Duodenal mucosa (tissue), 2 donors: ENCODE data around the gene ELOA.

Source experiments
- H3K27ac ChIP-seq: one replicate; pipeline ENCODE4 v1.7.0; 2013; ENCODE audit warnings: low read depth, low read length
- H3K27me3 ChIP-seq, 2 donors: one replicate each; pipeline ENCODE4 v1.7.0; 2013; ENCODE audit warnings: low read length in 2 of 2, control low read depth in 1 of 2; ENCODE audit not compliant: insufficient read depth in 2 of 2, control insufficient read depth in 1 of 2
- H3K36me3 ChIP-seq, 2 donors: one replicate each; pipeline ENCODE4 v1.7.0; 2013; ENCODE audit warnings: low read length in 2 of 2, control low read depth in 1 of 2; ENCODE audit not compliant: insufficient read depth in 2 of 2, control insufficient read depth in 1 of 2
- H3K4me1 ChIP-seq, 2 donors: one replicate each; pipeline ENCODE4 v1.7.0; 2013; ENCODE audit warnings: low read length in 2 of 2, control low read depth in 1 of 2; ENCODE audit not compliant: insufficient read depth in 2 of 2, control insufficient read depth in 1 of 2
- H3K4me3 ChIP-seq, 2 donors: one replicate each; pipeline ENCODE4 v1.7.0; 2013; ENCODE audit warnings: low read length in 2 of 2, low read depth in 1 of 2
- H3K9ac ChIP-seq, 2 donors: one replicate each; pipeline ENCODE4 v1.7.0; 2013; ENCODE audit warnings: low read length in 2 of 2, low read depth in 1 of 2
- H3K9me3 ChIP-seq, 2 donors: one replicate each; pipeline ENCODE4 v1.7.0; 2013; ENCODE audit warnings: low read length in 2 of 2, control low read depth in 1 of 2; ENCODE audit not compliant: control insufficient read depth in 1 of 2

The ELOA gene

GRCh38 chr1:23704834-23705495, 38.3 kb upstream of the ELOA start:
- peaks cover 12 to 39% of the 10 kb centered on the region in 2 donors for H3K36me3 ChIP-seq
- H3K9me3 ChIP-seq: no peaks in the 10 kb centered on the region
- no peak overlapping the region for H3K9ac ChIP-seq
- H3K27ac ChIP-seq: no peak overlapping the region
- no peaks in the 10 kb centered on the region for H3K4me1 ChIP-seq
- no peak overlapping the region for H3K4me3 ChIP-seq
- H3K27me3 ChIP-seq: no peaks in the 10 kb centered on the region

GRCh38 chr1:23709229-23709628, 34.0 kb upstream of the ELOA start:
- no peaks in the 10 kb centered on the region for H3K27me3 ChIP-seq
- H3K4me3 ChIP-seq: no peak overlapping the region
- peaks cover 6 to 19% of the 10 kb centered on the region in 2 donors for H3K36me3 ChIP-seq
- no peaks in the 10 kb centered on the region for H3K4me1 ChIP-seq
- H3K9me3 ChIP-seq: no peaks in the 10 kb centered on the region
- H3K9ac ChIP-seq: no peak overlapping the region
- H3K27ac ChIP-seq: no peak overlapping the region

GRCh38 chr1:23718482-23718881, 24.8 kb upstream of the ELOA start:
- H3K9me3 ChIP-seq: no peaks in the 10 kb centered on the region
- no peaks in the 10 kb centered on the region for H3K27me3 ChIP-seq
- H3K4me1 ChIP-seq: no peaks in the 10 kb centered on the region
- H3K4me3 ChIP-seq: no peak overlapping the region
- H3K27ac ChIP-seq: no peak overlapping the region
- H3K36me3 ChIP-seq: no peaks in the 10 kb centered on the region
- H3K9ac ChIP-seq: no peak overlapping the region

GRCh38 chr1:23719162-23719820, 24.0 kb upstream of the ELOA start:
- no peaks in the 10 kb centered on the region for H3K36me3 ChIP-seq
- H3K4me1 ChIP-seq: no peaks in the 10 kb centered on the region
- no peaks in the 10 kb centered on the region for H3K9me3 ChIP-seq
- H3K27me3 ChIP-seq: no peaks in the 10 kb centered on the region
- H3K27ac ChIP-seq: no peak overlapping the region
- H3K9ac ChIP-seq: no peak overlapping the region
- no peak overlapping the region for H3K4me3 ChIP-seq

GRCh38 chr1:23720256-23720995, 22.8 kb upstream of the ELOA start:
- Histone ChIP-seq H3K4me1 (no peaks in the 10 kb centered on the region), H3K9ac (no peak overlapping the region), H3K9me3 (no peaks in the 10 kb centered on the region), H3K36me3 (no peaks in the 10 kb centered on the region), H3K27me3 (no peaks in the 10 kb centered on the region), H3K27ac (no peak overlapping the region), H3K4me3 (no peak overlapping the region)

- no peak overlapping the region for H3K4me3 ChIP-seq
- peaks cover 9 to 10% of the 10 kb centered on the region in 2 donors for H3K4me1 ChIP-seq
Measured at GRCh38 chr1:23722652-23723051, 20.6 kb upstream of the ELOA start.

GRCh38 chr1:23726686-23727085, 16.6 kb upstream of the ELOA start:
- Histone ChIP-seq H3K27ac (no peak overlapping the region), H3K4me3 (no peak overlapping the region), H3K4me1 (peaks cover 14 to 16% of the 10 kb centered on the region in 2 donors), H3K27me3 (no peaks in the 10 kb centered on the region), H3K36me3 (no peaks in the 10 kb centered on the region), H3K9me3 (no peaks in the 10 kb centered on the region), H3K9ac (no peak overlapping the region)

More at GRCh38 chr1:23722652-23723051, 20.6 kb upstream of the ELOA start:
- Histone ChIP-seq H3K27me3 (no peaks in the 10 kb centered on the region), H3K9ac (no peak overlapping the region), H3K36me3 (no peaks in the 10 kb centered on the region), H3K27ac (no peak overlapping the region), H3K9me3 (no peaks in the 10 kb centered on the region)

GRCh38 chr1:23727362-23727811, 15.9 kb upstream of the ELOA start:
- Histone ChIP-seq H3K4me3 (peak overlapping the region in 1 of 2 donors; percentile 6), H3K4me1 (peaks cover 14 to 16% of the 10 kb centered on the region in 2 donors), H3K9me3 (no peaks in the 10 kb centered on the region), H3K9ac (no peak overlapping the region), H3K36me3 (no peaks in the 10 kb centered on the region), H3K27ac (no peak overlapping the region), H3K27me3 (no peaks in the 10 kb centered on the region)

- Histone ChIP-seq H3K36me3 (peaks cover 0 to 3% of the 10 kb centered on the region in 2 donors), H3K4me3 (no peak overlapping the region), H3K4me1 (peaks cover 5 to 6% of the 10 kb centered on the region in 2 donors), H3K27ac (no peak overlapping the region), H3K27me3 (no peaks in the 10 kb centered on the region), H3K9ac (no peak overlapping the region), H3K9me3 (no peaks in the 10 kb centered on the region)
Measured at GRCh38 chr1:23732363-23733224, 10.7 kb upstream of the ELOA start.
